Left ventricle myocardium inferior (tissue), 1 donor: ENCODE results near the gene SEC24D. TPM values are rescaled to one million over a fixed set of nuclear protein-coding genes. Genes with fewer than 3 reads are reported as not detected.
"Not testable (repeated sequence)": the region's sequence is repeated elsewhere in the genome, so short reads cannot be mapped to it uniquely, and the experiment has no call there.

Source experiments
- DNase-seq: peaks from one replicate; pipeline ENCODE4 v3.0.0-alpha.2; 2020
- H3K27ac ChIP-seq: fragments of 200-600 bp; replicated peaks from 2 replicates; pipeline ENCODE4 v1.8.0; 2021
- H3K27me3 ChIP-seq: fragments of 200-600 bp; 2 replicates; pipeline ENCODE4 v1.8.0; 2021; ENCODE audit warnings: low read depth
- H3K36me3 ChIP-seq: fragments of 200-600 bp; 2 replicates; pipeline ENCODE4 v1.8.0; 2021
- H3K4me1 ChIP-seq: fragments of 200-600 bp; 2 replicates; pipeline ENCODE4 v1.8.0; 2021
- H3K4me3 ChIP-seq: fragments of 200-600 bp; 2 replicates; pipeline ENCODE4 v1.8.0; 2021; ENCODE audit warnings: mild to moderate bottlenecking, moderate library complexity
- H3K9me3 ChIP-seq: fragments of 200-600 bp; replicated peaks from 2 replicates; pipeline ENCODE4 v1.8.0; 2021
- CTCF ChIP-seq: fragments of 200-600 bp; IDR thresholded peaks from 2 replicates; pipeline ENCODE4 v1.8.0; 2021; ENCODE audit warnings: antibody characterized with exemption, mild to moderate bottlenecking, borderline replicate concordance
- intact Hi-C: fragments of 100-400 bp; cut with micrococcal nuclease; formaldehyde crosslinking; loops from one replicate; pipeline ENCODE4 v1.11.0; 2022
- total RNA-seq: library from RNA; stranded (reverse); fragmentation: NEBNext Ultra II Directional; extraction: Animal tissue kit (Norgen Biotek cat#: 25700); gene quantifications from one replicate; pipeline ENCODE4 v1.2.1, GENCODE V29; 2021
- donor health status: DM: no; HTN: yes; CAD: no; lungs with severe emphysema.

The SEC24D gene
- total RNA-seq, 1 donor from 2014 or later = 10.5 TPM

- intact Hi-C loops = no loop called here
- peak overlapping the region; percentile 51 for H3K27ac ChIP-seq
These were observed 51.1 kb downstream of the SEC24D start for GRCh38 chr4:118784776-118785175.

GRCh38 chr4:118783887-118784286 lies 52.0 kb downstream of the SEC24D start:
- peaks cover 34% of the 10 kb centered on the region for H3K4me1 ChIP-seq
- intact Hi-C loops = no loop called here
- peak overlapping the region; percentile 51 for H3K27ac ChIP-seq
- no peak for DNase-seq
- H3K36me3 ChIP-seq = peaks cover 18% of the 10 kb centered on the region
- TF ChIP-seq CTCF = no peak
- H3K27me3 ChIP-seq = no peaks in the 10 kb centered on the region
- no peak overlapping the region for H3K4me3 ChIP-seq
- no peaks in the 10 kb centered on the region for H3K9me3 ChIP-seq

More at GRCh38 chr4:118784776-118785175, 51.1 kb downstream of the SEC24D start:
- no peak for TF ChIP-seq CTCF
- no peak for DNase-seq
- Histone ChIP-seq H3K36me3 (peaks cover 18% of the 10 kb centered on the region), H3K4me3 (no peak overlapping the region), H3K27me3 (no peaks in the 10 kb centered on the region), H3K4me1 (peaks cover 43% of the 10 kb centered on the region), H3K9me3 (no peaks in the 10 kb centered on the region)

GRCh38 chr4:118782886-118783285 lies 53.0 kb downstream of the SEC24D start:
- peaks cover 24% of the 10 kb centered on the region for H3K4me1 ChIP-seq
- H3K27ac ChIP-seq, H3K4me3 ChIP-seq, DNase-seq, H3K9me3 ChIP-seq, H3K27me3 ChIP-seq, intact Hi-C loops: not testable (repeated sequence)
- H3K36me3 ChIP-seq = peaks cover 18% of the 10 kb centered on the region

- H3K27ac ChIP-seq, H3K9me3 ChIP-seq, H3K27me3 ChIP-seq, DNase-seq, intact Hi-C loops, H3K4me3 ChIP-seq: not testable (repeated sequence)
- peaks cover 11% of the 10 kb centered on the region for H3K36me3 ChIP-seq
- peaks cover 45% of the 10 kb centered on the region for H3K4me1 ChIP-seq
These were observed 58.3 kb downstream of the SEC24D start for GRCh38 chr4:118777649-118778048.

- H3K27me3 ChIP-seq, intact Hi-C loops, DNase-seq, H3K4me3 ChIP-seq, H3K9me3 ChIP-seq, H3K36me3 ChIP-seq: not testable (repeated sequence)
- Histone ChIP-seq H3K27ac (peak overlapping the region; percentile 81), H3K4me1 (peaks cover 51% of the 10 kb centered on the region)
These were observed 58.8 kb downstream of the SEC24D start for GRCh38 chr4:118776955-118777640.

- intact Hi-C loops = no loop called here
- Histone ChIP-seq H3K27ac (peak overlapping the region; percentile 81), H3K9me3 (peaks cover 6% of the 10 kb centered on the region), H3K4me1 (peaks cover 58% of the 10 kb centered on the region), H3K36me3 (no peaks in the 10 kb centered on the region), H3K27me3 (no peaks in the 10 kb centered on the region), H3K4me3 (no peak overlapping the region)
- TF ChIP-seq CTCF = no peak
- no peak for DNase-seq
These were observed 59.6 kb downstream of the SEC24D start for GRCh38 chr4:118776157-118776954.

- Histone ChIP-seq H3K27me3 (no peaks in the 10 kb centered on the region), H3K4me1 (peaks cover 68% of the 10 kb centered on the region), H3K36me3 (no peaks in the 10 kb centered on the region), H3K4me3 (no peak overlapping the region), H3K9me3 (peaks cover 6% of the 10 kb centered on the region), H3K27ac (peak overlapping the region; percentile 81)
- DNase-seq = no peak
- no peak for TF ChIP-seq CTCF
- intact Hi-C loops = no loop called here
These were observed 60.5 kb downstream of the SEC24D start for GRCh38 chr4:118775405-118775804.
